Neural cell (in vitro differentiated cells): Measurements from ENCODE around the gene CCDC85C. TPM values are rescaled to one million over a fixed set of nuclear protein-coding genes. Genes with fewer than 3 reads are reported as not detected.

Experiments
- H2AFZ ChIP-seq: fragments of 200-600, 300-800 bp; sonication (generic), shearing (Covaris generic); 2 replicates; pipeline ENCODE4 v1.6.0; 2014; ENCODE audit warnings: low read depth, mild to moderate bottlenecking, antibody characterized with exemption, low read length, moderate library complexity
- H3F3A ChIP-seq: fragments of 200-600 bp; shearing (Covaris generic); 2 replicates; pipeline ENCODE4 v1.6.1; 2016; ENCODE audit warnings: mild to moderate bottlenecking, moderate library complexity, mixed read lengths, antibody characterized with exemption, low read length; ENCODE audit not compliant: insufficient read depth, poor library complexity, severe bottlenecking
- H3K27ac ChIP-seq: fragments of 200-600, 300-800 bp; sonication (generic), shearing (Covaris generic); 2 replicates; pipeline ENCODE4 v1.5.1; 2014; ENCODE audit warnings: mild to moderate bottlenecking, low read length, moderate library complexity
- H3K27me3 ChIP-seq: fragments of 300-800, 200-600 bp; sonication (generic), shearing (Covaris generic); 2 replicates; pipeline ENCODE4 v1.6.0; 2014; ENCODE audit warnings: mild to moderate bottlenecking, low read depth, low read length, moderate library complexity; ENCODE audit not compliant: insufficient read depth
- H3K36me3 ChIP-seq: fragments of 300-800, 200-600 bp; sonication (generic), shearing (Covaris generic); 2 replicates; pipeline ENCODE4 v1.5.1; 2014; ENCODE audit warnings: mild to moderate bottlenecking, antibody characterized with exemption, low read length, moderate library complexity; ENCODE audit not compliant: insufficient read depth
- H3K4me2 ChIP-seq: fragments of 300-800, 200-600 bp; sonication (generic), shearing (Covaris generic); 2 replicates; pipeline ENCODE4 v1.6.0; 2014; ENCODE audit warnings: mild to moderate bottlenecking, low read length
- H3K4me3 ChIP-seq: fragments of 300-800, 200-600 bp; sonication (generic), shearing (Covaris generic); 2 replicates; pipeline ENCODE4 v1.5.1; 2014; ENCODE audit warnings: mild to moderate bottlenecking, low read length, moderate library complexity
- H3K79me2 ChIP-seq: fragments of 200-600 bp; shearing (Covaris generic); replicated peaks from 2 replicates; pipeline ENCODE4 v1.6.0; 2014; ENCODE audit warnings: mild to moderate bottlenecking, low read length, moderate library complexity; ENCODE audit not compliant: insufficient read depth
- H3K9ac ChIP-seq: fragments of 300-800, 200-600 bp; sonication (generic), shearing (Covaris generic); 2 replicates; pipeline ENCODE4 v1.6.1; 2016; ENCODE audit warnings: mild to moderate bottlenecking, low read length, mixed read lengths
- H3K9me2 ChIP-seq: fragments of 200-600 bp; shearing (Covaris generic); 2 replicates; pipeline ENCODE4 v1.6.1; 2016; ENCODE audit warnings: mild to moderate bottlenecking, low read length, mixed read lengths; ENCODE audit not compliant: insufficient read depth
- H3K9me3 ChIP-seq: fragments of 200-600, 300-800 bp; sonication (generic), shearing (Covaris generic); 2 replicates; pipeline ENCODE4 v1.6.1; 2016; ENCODE audit warnings: mild to moderate bottlenecking, mixed run types, low read length, moderate library complexity, mixed read lengths
- H4K20me1 ChIP-seq: fragments of 200-600 bp; shearing (Covaris generic); 2 replicates; pipeline ENCODE4 v1.6.1; 2016; ENCODE audit warnings: mild to moderate bottlenecking, mixed run types; ENCODE audit not compliant: insufficient read depth
- EP300 ChIP-seq: fragments of 450-650 bp; conservative IDR thresholded peaks from 2 replicates; pipeline ENCODE4 v1.6.1; 2014; ENCODE audit warnings: antibody characterized with exemption, mild to moderate bottlenecking, moderate library complexity; ENCODE audit not compliant: poor library complexity, severe bottlenecking
- EZH2 ChIP-seq: fragments of 200-600, 300-800 bp; shearing (Covaris generic), sonication (generic); IDR thresholded peaks from 2 replicates; pipeline ENCODE4 v1.6.1; 2014; ENCODE audit warnings: antibody characterized with exemption, low read length, borderline replicate concordance, mild to moderate bottlenecking; ENCODE audit not compliant: insufficient read depth, poor library complexity, severe bottlenecking
- MXI1 ChIP-seq: fragments of 450-650 bp; conservative IDR thresholded peaks from 2 replicates; pipeline ENCODE4 v1.6.1; 2014; ENCODE audit warnings: antibody characterized with exemption, mild to moderate bottlenecking; ENCODE audit not compliant: poor library complexity, severe bottlenecking
- POLR2AphosphoS5 ChIP-seq: IDR thresholded peaks from 2 replicates; pipeline ENCODE4 v1.6.1; 2012
- TAF1 ChIP-seq: IDR thresholded peaks from 2 replicates; pipeline ENCODE4 v1.6.1; 2012; ENCODE audit warnings: low read depth
- polyA plus RNA-seq: library from polyadenylated mRNA; depleted of rRNA; stranded (reverse); fragments of >200 nt; gene quantifications from 2 replicates; pipeline ENCODE4 v1.2.3, GENCODE V29; 2014
- TF ChIP-seq, protein P1 (sequence below): fragments of 450-650 bp; IDR thresholded peaks from 2 replicates; pipeline ENCODE4 v1.5.1; 2014; ENCODE audit warnings: antibody characterized with exemption, mild to moderate bottlenecking, moderate library complexity; ENCODE audit not compliant: poor library complexity, severe bottlenecking

The CCDC85C gene
- polyA plus RNA-seq, 1 donor from 2014 or later = 24.8 TPM

DNA sequence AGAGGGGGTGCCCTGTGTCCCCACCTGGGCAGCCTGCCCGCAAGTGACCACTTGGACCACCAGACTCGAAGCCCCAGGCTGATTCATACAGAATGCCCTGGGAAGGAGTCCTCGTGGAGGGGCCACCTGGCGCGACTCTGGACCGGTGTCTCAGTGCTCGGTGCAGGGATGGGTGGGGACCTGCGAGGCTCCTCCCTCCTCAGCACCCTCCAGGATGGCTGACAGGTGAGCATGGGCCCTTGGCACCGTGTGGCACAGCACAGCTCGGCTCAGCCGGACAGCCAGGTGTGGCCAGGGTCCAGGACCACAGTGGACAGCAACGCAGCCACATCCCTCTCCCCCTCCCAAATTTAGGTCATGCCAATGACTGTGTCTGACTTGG is 78.3 kb downstream of the CCDC85C start:
- no peak overlapping the region for H3K27ac ChIP-seq
- H3K79me2 ChIP-seq = no peaks in the 10 kb centered on the region
- H3K4me3 ChIP-seq = no peak overlapping the region

DNA sequence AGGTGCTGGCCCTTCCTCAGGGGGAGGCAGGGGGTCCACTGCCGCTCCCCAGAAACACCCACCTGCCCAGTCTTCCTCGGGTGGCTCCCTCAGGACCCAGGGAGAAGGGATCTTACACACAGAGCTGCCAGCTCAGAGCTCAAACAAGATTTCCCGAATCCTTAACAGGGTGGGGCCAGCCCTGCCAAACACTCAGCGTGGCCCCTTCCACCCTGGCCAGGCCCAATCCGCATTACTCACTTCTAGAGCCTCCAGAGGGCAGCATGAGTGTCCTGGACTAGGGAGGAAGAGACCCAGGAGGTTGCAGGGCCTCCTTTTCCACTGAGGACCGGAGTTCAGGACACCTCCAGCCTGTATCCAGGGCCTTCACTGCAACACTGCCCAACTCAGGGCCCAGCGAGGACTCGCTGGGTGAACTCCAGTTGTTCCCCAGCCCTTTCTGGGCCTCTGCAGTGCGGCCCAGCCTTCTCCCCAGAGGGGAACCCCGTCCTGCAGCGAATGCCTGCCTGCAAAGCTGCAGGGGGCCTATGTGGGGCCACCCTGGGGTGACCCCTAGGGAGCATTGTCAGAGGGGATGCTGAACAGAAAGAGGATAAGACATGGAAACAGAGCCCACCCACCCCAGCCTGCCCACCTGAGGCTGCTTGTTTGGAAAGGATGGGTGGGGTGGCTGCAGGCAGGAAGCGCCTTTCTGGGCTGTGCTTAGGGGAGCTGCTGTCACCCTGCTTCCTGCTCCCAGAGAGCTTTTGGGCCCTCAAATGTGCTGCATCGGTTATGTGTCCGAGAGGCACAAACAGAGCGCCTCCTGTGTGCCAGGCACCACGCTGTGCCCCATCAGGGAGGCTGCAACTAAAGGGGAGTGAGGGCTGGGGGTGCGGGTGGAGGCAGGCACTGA is 79.0 kb downstream of the CCDC85C start:
- H3K27me3 ChIP-seq = no peaks in the 10 kb centered on the region
- H3K9me3 ChIP-seq = no peaks in the 10 kb centered on the region
- H3K4me3 ChIP-seq = no peak overlapping the region
- H3F3A ChIP-seq = no peaks in the 10 kb centered on the region
- no peaks in the 10 kb centered on the region for H4K20me1 ChIP-seq
- no peak overlapping the region for H3K27ac ChIP-seq
- no peak overlapping the region for H3K4me2 ChIP-seq
- no peaks in the 10 kb centered on the region for H3K79me2 ChIP-seq
- no peak overlapping the region for H3K9ac ChIP-seq
- TF ChIP-seq, protein P1, sequence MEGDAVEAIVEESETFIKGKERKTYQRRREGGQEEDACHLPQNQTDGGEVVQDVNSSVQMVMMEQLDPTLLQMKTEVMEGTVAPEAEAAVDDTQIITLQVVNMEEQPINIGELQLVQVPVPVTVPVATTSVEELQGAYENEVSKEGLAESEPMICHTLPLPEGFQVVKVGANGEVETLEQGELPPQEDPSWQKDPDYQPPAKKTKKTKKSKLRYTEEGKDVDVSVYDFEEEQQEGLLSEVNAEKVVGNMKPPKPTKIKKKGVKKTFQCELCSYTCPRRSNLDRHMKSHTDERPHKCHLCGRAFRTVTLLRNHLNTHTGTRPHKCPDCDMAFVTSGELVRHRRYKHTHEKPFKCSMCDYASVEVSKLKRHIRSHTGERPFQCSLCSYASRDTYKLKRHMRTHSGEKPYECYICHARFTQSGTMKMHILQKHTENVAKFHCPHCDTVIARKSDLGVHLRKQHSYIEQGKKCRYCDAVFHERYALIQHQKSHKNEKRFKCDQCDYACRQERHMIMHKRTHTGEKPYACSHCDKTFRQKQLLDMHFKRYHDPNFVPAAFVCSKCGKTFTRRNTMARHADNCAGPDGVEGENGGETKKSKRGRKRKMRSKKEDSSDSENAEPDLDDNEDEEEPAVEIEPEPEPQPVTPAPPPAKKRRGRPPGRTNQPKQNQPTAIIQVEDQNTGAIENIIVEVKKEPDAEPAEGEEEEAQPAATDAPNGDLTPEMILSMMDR = peak; percentile 22
- TF ChIP-seq MXI1 = no peak
- no peaks in the 10 kb centered on the region for H3K9me2 ChIP-seq
- no peak overlapping the region for H2AFZ ChIP-seq
- H3K36me3 ChIP-seq = no peaks in the 10 kb centered on the region

More for the DNA sequence above, 78.3 kb downstream of the CCDC85C start:
- no peaks in the 10 kb centered on the region for H3K9me2 ChIP-seq
- no peaks in the 10 kb centered on the region for H3F3A ChIP-seq
- H3K36me3 ChIP-seq = no peaks in the 10 kb centered on the region
- H2AFZ ChIP-seq = no peak overlapping the region
- H3K9ac ChIP-seq = no peak overlapping the region
- H3K4me2 ChIP-seq = no peak overlapping the region
- no peaks in the 10 kb centered on the region for H3K9me3 ChIP-seq
- H4K20me1 ChIP-seq = no peaks in the 10 kb centered on the region
- no peaks in the 10 kb centered on the region for H3K27me3 ChIP-seq
- TF ChIP-seq TAF1 = no peak
- TF ChIP-seq MXI1 = no peak
- TF ChIP-seq, protein P1 = no peak
- no peak for TF ChIP-seq EZH2

DNA sequence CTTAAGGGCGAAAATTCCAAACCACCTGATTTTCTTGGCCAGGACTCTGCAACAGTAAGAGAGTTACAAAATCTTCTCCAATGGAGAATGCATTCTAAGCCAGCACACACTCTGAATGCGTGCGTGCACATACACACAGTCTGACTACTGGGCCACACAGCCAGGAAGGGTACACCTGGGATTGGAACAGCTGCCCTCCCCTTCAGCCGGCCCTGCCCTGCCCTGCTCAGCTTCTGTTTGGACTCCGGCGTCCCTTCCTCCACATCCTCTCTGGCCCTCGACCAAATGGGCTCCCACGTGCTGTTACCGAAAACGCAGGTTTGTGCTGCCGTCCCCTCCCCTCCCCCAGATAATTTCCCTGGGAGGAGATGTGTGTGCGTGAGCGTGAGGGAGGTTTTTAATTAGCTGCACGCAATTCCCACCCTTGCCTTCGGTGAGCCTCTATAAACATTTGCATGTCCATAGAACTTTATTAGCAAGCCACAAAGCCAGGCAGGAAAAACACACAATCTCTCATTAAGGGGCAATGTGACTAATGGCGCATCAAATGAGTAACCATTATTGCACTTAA is 79.8 kb downstream of the CCDC85C start:
- no peak for TF ChIP-seq TAF1
- TF ChIP-seq POLR2AphosphoS5 = no peak
- TF ChIP-seq, protein P1 = no peak
- TF ChIP-seq MXI1 = no peak
- no peak for TF ChIP-seq EZH2
- no peak for TF ChIP-seq EP300
- Histone ChIP-seq H3F3A (no peaks in the 10 kb centered on the region), H3K27ac (no peak overlapping the region), H3K36me3 (no peaks in the 10 kb centered on the region), H3K9me3 (no peaks in the 10 kb centered on the region), H4K20me1 (no peaks in the 10 kb centered on the region), H3K4me3 (peak overlapping the region; percentile 23), H3K79me2 (no peaks in the 10 kb centered on the region), H3K27me3 (no peaks in the 10 kb centered on the region), H3K9ac (no peak overlapping the region), H3K9me2 (no peaks in the 10 kb centered on the region), H3K4me2 (no peak overlapping the region), H2AFZ (no peak overlapping the region)
